NB4 (cell line): ENCODE measurements around the gene PTPRN.

ENCODE experiments used
- DNase-seq: peaks from one replicate; pipeline ENCODE4 v3.0.0; 2010; ENCODE audit warnings: low read depth
- H3K4me3 ChIP-seq: one replicate; pipeline ENCODE4 v1.5.1; 2011; ENCODE audit warnings: mild to moderate bottlenecking, low read depth, low read length, moderate library complexity
- CTCF ChIP-seq: IDR thresholded peaks from one replicate; pipeline ENCODE4 v1.5.1; 2012; ENCODE audit warnings: low read depth, low read length
- MAX ChIP-seq: IDR thresholded peaks from 2 replicates; pipeline ENCODE4 v1.6.1; 2011; ENCODE audit warnings: low read depth, low read length
- MYC ChIP-seq: IDR thresholded peaks from 2 replicates; pipeline ENCODE4 v1.6.1; 2011; ENCODE audit warnings: low read depth, low read length
- POLR2A ChIP-seq: IDR thresholded peaks from 2 replicates; pipeline ENCODE4 v1.6.1; 2011; ENCODE audit warnings: mild to moderate bottlenecking; ENCODE audit not compliant: insufficient read length; ENCODE audit errors: extremely low read depth

Gene PTPRN

DNA sequence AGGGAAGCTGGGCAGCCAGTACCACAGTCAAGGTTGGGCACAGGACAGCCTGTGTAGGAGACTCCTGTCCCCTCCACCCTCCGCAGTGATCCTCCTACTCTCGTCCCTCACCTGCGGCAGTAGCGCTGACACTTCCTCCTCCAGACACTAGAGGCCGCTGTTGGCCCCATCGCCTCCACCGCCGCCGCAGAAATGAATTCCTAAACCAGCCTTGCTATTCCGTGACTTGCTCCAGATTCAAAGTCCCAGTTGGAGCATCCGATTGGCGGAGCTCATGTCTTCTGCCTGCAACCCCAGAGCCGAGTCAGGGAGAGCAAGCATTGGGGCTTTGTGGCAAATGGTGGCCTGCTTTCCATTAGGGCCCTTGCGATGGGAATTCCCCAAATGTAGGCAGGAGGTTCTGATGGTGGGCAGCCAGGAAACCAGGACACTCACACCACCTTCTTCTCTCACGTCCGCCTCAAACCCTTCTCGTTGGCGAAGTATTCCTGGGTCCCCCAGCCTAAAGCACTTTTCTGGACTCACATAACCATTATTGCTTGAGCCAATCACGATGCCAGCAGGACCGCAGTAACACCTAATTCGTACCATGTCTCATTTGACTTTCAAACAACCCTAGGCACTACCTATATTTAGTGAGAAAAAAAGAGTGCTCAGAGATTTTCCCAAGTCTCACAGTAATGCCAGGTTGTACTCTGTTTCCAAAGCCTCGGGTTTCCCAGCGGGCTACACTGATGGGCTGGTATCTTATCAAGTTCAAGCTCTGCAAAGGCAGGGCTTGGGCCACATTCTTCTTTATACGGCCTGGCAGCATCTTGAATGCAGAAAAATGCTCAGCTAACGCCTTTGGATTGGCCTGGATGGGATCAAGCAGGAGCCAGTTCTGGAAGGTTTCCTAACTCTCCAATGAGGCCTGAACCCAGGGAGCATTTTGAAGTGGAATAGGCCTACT lies 31.2 kb downstream of the PTPRN start:
- DNase-seq = peak; percentile 71
- no peak overlapping the region for H3K4me3 ChIP-seq
- TF ChIP-seq CTCF = peak; percentile 98
- no peak for TF ChIP-seq MAX

DNA sequence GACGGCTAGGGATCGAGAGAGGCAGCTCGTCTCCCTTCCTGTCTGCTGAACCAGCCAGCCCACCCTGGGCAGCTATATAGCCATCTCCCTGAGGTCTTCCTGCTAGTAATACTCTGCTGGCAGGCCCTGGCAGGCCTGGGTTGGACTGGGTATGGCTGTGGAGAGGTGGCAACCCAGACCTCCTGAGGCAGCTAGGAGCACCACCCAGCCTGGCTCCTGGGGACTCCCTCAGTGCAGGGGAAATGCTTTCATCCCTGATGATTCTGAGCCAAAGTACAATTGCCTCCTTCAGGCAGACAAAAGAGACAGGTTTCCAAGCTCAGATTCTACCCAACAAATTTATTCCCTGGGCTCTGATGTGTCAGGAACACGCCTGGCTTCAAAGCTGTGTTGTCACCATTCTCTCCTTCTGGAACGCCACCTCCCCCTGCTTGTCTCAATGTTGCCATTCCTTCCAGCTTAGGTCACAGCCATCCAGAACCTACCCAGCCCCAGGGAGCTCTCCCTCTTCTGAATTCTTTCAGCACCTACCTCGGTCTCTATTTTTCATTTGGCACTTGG lies 34.8 kb downstream of the PTPRN start:
- TF ChIP-seq MAX = no peak
- no peak for TF ChIP-seq MYC
- no peak for TF ChIP-seq CTCF
- no peak for DNase-seq
- no peak overlapping the region for H3K4me3 ChIP-seq

GRCh38 chr2:219273937-219274336 lies 35.3 kb downstream of the PTPRN start:
- DNase-seq = no peak
- TF ChIP-seq MYC = no peak
- no peak for TF ChIP-seq MAX
- no peak for TF ChIP-seq POLR2A
- no peak for TF ChIP-seq CTCF
- H3K4me3 ChIP-seq = no peak overlapping the region

GRCh38 chr2:219272995-219273394 lies 36.2 kb downstream of the PTPRN start:
- TF ChIP-seq CTCF = no peak
- TF ChIP-seq MYC = no peak
- no peak for TF ChIP-seq MAX
- no peak for TF ChIP-seq POLR2A
- DNase-seq = no peak
- H3K4me3 ChIP-seq = no peak overlapping the region

- TF ChIP-seq CTCF (no peak), MAX (no peak), MYC (no peak)
- no peak for DNase-seq
- H3K4me3 ChIP-seq = no peak overlapping the region
Observed at GRCh38 chr2:219272356-219272755, 36.8 kb downstream of the PTPRN start.
